GM12873 (cell line): ENCODE results near the gene NCEH1.

Experiments used
- CTCF ChIP-seq: IDR thresholded peaks from 2 replicates; pipeline ENCODE4 v1.5.1; 2012; ENCODE audit warnings: low read depth, mild to moderate bottlenecking, moderate library complexity, low read length, control low read depth; ENCODE audit not compliant: insufficient read depth; ENCODE audit errors: missing control alignments

The NCEH1 gene

GRCh38 chr3:172702256-172702655 is 8.6 kb downstream of the NCEH1 start:
- no peak for TF ChIP-seq CTCF

GRCh38 chr3:172701751-172702150 is 9.1 kb downstream of the NCEH1 start:
- TF ChIP-seq CTCF, result no peak

GRCh38 chr3:172700936-172701455 is 9.9 kb downstream of the NCEH1 start:
- TF ChIP-seq CTCF, result no peak

GRCh38 chr3:172700256-172700655 is 10.6 kb downstream of the NCEH1 start:
- no peak for TF ChIP-seq CTCF

GRCh38 chr3:172699031-172699430 is 11.8 kb downstream of the NCEH1 start:
- no peak for TF ChIP-seq CTCF

GRCh38 chr3:172698631-172699030 is 12.2 kb downstream of the NCEH1 start:
- no peak for TF ChIP-seq CTCF

- no peak for TF ChIP-seq CTCF
Observed at GRCh38 chr3:172697558-172697957, 13.3 kb downstream of the NCEH1 start.
